Omental fat pad (tissue), 4 donors: ENCODE measurements around the gene ZNF771. TPM values are rescaled to one million over a fixed set of nuclear protein-coding genes. Genes with fewer than 3 reads are reported as not detected.

Experiments
- ATAC-seq: fragments of 150-250 bp; one replicate; pipeline ENCODE4 v1.9.1; 2016; ENCODE audit warnings: mild to moderate bottlenecking, moderate library complexity; ENCODE audit not compliant: low FRiP score
- DNase-seq: peaks from one replicate; pipeline ENCODE4 v3.0.0-alpha.2; 2019; ENCODE audit warnings: low spot score
- CTCF ChIP-seq, 3 donors: fragments of 450-650 bp; IDR thresholded peaks; one replicate each; pipeline ENCODE4 v1.5.1; 2016 to 2017; ENCODE audit warnings: antibody characterized with exemption in 3 of 3, mild to moderate bottlenecking in 3 of 3, moderate library complexity in 2 of 3
- total RNA-seq, 4 donors: library from RNA; depleted of rRNA; stranded (reverse); fragments of >200 nt; gene quantifications; one replicate each; pipeline ENCODE4 v1.1.0, GENCODE V29; 2016

The ZNF771 gene
- total RNA-seq, 4 donors from 2014 or later = 8.3 to 13.6 (median 9.9) TPM

GRCh38 chr16:30439720-30440348 is 32.4 kb downstream of the ZNF771 start:
- ATAC-seq = no peak
- DNase-seq = no peak
- TF ChIP-seq CTCF (IDR thresholded peaks at IDR 0.05) = no peak

GRCh38 chr16:30443631-30444030 is 36.2 kb downstream of the ZNF771 start:
- DNase-seq (no peak), ATAC-seq (no peak)
- no peak for TF ChIP-seq CTCF (IDR thresholded peaks at IDR 0.05)

GRCh38 chr16:30444231-30445148 is 37.1 kb downstream of the ZNF771 start:
- no peak for TF ChIP-seq CTCF (IDR thresholded peaks at IDR 0.05)

GRCh38 chr16:30445149-30445407 is 37.7 kb downstream of the ZNF771 start:
- DNase-seq = no peak
- no peak for TF ChIP-seq CTCF (IDR thresholded peaks at IDR 0.05)
- no peak for ATAC-seq

More at GRCh38 chr16:30444231-30445148, 37.1 kb downstream of the ZNF771 start:
- ATAC-seq (no peak), DNase-seq (no peak)

- ATAC-seq = peak; percentile 97
- no peak for TF ChIP-seq CTCF (IDR thresholded peaks at IDR 0.05)
These were observed 38.2 kb downstream of the ZNF771 start, which contains the start of gene SEPHS2 for GRCh38 chr16:30445408-30446202. Gene SEPHS2, minus strand, starts transcription at chr16:30445874. Its CDS starts 147 bp downstream, at chr16:30445727.

GRCh38 chr16:30446203-30446595 is 38.8 kb downstream of the ZNF771 start:
- TF ChIP-seq CTCF (IDR thresholded peaks at IDR 0.05) = no peak
- ATAC-seq (no peak), DNase-seq (no peak)

More at GRCh38 chr16:30445408-30446202, 38.2 kb downstream of the ZNF771 start, which contains the start of gene SEPHS2:
- peak; percentile 100 for DNase-seq
